Measurements from ENCODE around the gene GYG2. TPM values are rescaled to one million over a fixed set of nuclear protein-coding genes. Genes with fewer than 3 reads are reported as not detected.

The GYG2 gene
- total and polyA plus RNA-seq, 2 of the 13 experiments (the other 11 are each of a cell fraction or from before 2014, with no cell fraction given): 20.0 to 24.3 TPM

- Histone ChIP-seq H3K4me3 (replicated peaks in 1 of 3; ENCODE audit: insufficient read depth in 1 of 3, low read depth in 2 of 3, low read length in 3 of 3) (no peak overlapping the region), H4K20me1 (ENCODE audit: insufficient read depth, low read length) (no peaks in the 10 kb centered on the region), H3K9ac (ENCODE audit: insufficient read depth, low read depth, low read length) (no peak overlapping the region), H3K9me3 (ENCODE audit: low read length) (no peaks in the 10 kb centered on the region), H3K36me3 (replicated peaks in 1 of 2; ENCODE audit: control insufficient read depth in 1 of 2, insufficient read depth in 2 of 2, low read length in 2 of 2) (no peaks in the 10 kb centered on the region), H2AFZ (ENCODE audit: low read length) (no peak overlapping the region), H3K27ac (ENCODE audit: extremely low read length, insufficient read depth, low read length) (no peak overlapping the region), H3K27me3 (ENCODE audit: control insufficient read depth in 1 of 2, insufficient read depth in 2 of 2, low read length in 2 of 2) (no peaks in the 10 kb centered on the region), H3K79me2 (ENCODE audit: insufficient read depth, low read length) (no peaks in the 10 kb centered on the region), H3K4me2 (ENCODE audit: low read depth, low read length) (no peak overlapping the region), H3K4me1 (ENCODE audit: insufficient read depth, low read length) (no peaks in the 10 kb centered on the region; the same call in 1 of the 2 replicates)
- no peak for FAIRE-seq
- POLR2A ChIA-PET: no interaction called here
- intact Hi-C loops (cut with micrococcal nuclease; ENCODE audit: unreplicated experiment) (no loop called here), in situ Hi-C loops (cut with HindIII; ENCODE audit: extremely low pct_ligation_motif_present, low pct_unique_long_range_greater_than_20kb) (no loop called here)
- no peak for ATAC-seq
- 100% methylated on average over 2 of the region's 2 CpGs for WGBS (ENCODE audit: low lambda C conversion rate)
- DNase-seq (ENCODE audit: low spot score): no peak
- BruUV-seq (replicated peaks): no TSS peak
- TF ChIP-seq ZNF138 (CRISPR knock-in tag; IDR thresholded peaks at IDR 0.05; ENCODE audit: low read depth): no peak
- TF ChIP-seq THAP11 (CRISPR knock-in tag; IDR thresholded peaks at IDR 0.05): no peak
- TF ChIP-seq CTCF (CRISPR knock-in tag; IDR thresholded peaks at IDR 0.05): peak; percentile 45
- CTCF ChIA-PET (ENCODE audit: low intra/inter-chr PET ratio, low total read pairs): no interaction called here
Observed at GRCh38 chrX:2903366-2903765, 74.6 kb downstream of the GYG2 start.

- Histone ChIP-seq H3K36me3 (replicated peaks in 1 of 2; ENCODE audit: control insufficient read depth in 1 of 2, insufficient read depth in 2 of 2, low read length in 2 of 2) (no peaks in the 10 kb centered on the region), H2AFZ (ENCODE audit: low read length) (no peak overlapping the region), H4K20me1 (ENCODE audit: insufficient read depth, low read length) (no peaks in the 10 kb centered on the region), H3K27ac (ENCODE audit: extremely low read length, insufficient read depth, low read length) (no peak overlapping the region), H3K4me2 (ENCODE audit: low read depth, low read length) (no peak overlapping the region), H3K4me3 (replicated peaks in 1 of 3; ENCODE audit: insufficient read depth in 1 of 3, low read depth in 2 of 3, low read length in 3 of 3) (no peak overlapping the region), H3K79me2 (ENCODE audit: insufficient read depth, low read length) (no peaks in the 10 kb centered on the region), H3K9me3 (ENCODE audit: low read length) (no peaks in the 10 kb centered on the region), H3K4me1 (ENCODE audit: insufficient read depth, low read length) (no peaks in the 10 kb centered on the region), H3K9ac (ENCODE audit: insufficient read depth, low read depth, low read length) (no peak overlapping the region), H3K27me3 (ENCODE audit: control insufficient read depth in 1 of 2, insufficient read depth in 2 of 2, low read length in 2 of 2) (no peaks in the 10 kb centered on the region)
- WGBS (ENCODE audit: low lambda C conversion rate): 95% methylated on average over 13 of the region's 27 CpGs
- no TSS peak for BruUV-seq (replicated peaks)
- in situ Hi-C loops (cut with HindIII; ENCODE audit: extremely low pct_ligation_motif_present, low pct_unique_long_range_greater_than_20kb) (no loop called here), intact Hi-C loops (cut with micrococcal nuclease; ENCODE audit: unreplicated experiment) (no loop called here)
- ATAC-seq: no peak
- no peak for FAIRE-seq
- ChIA-PET CTCF (ENCODE audit: low intra/inter-chr PET ratio, low total read pairs) (no interaction called here), POLR2A (no interaction called here)
- TF ChIP-seq ZNF335 (CRISPR knock-in tag; IDR thresholded peaks at IDR 0.05) (no peak), ZNF740 (CRISPR knock-in tag; IDR thresholded peaks at IDR 0.05) (no peak), SMC3 (IDR thresholded peaks at IDR 0.05; ENCODE audit: low read length) (no peak), ZNF18 (CRISPR knock-in tag; IDR thresholded peaks at IDR 0.05; ENCODE audit: insufficient replicate concordance) (no peak), ZNF367 (CRISPR knock-in tag; IDR thresholded peaks at IDR 0.05; ENCODE audit: borderline replicate concordance) (no peak), DNMT1 (CRISPR knock-in tag; IDR thresholded peaks at IDR 0.05) (no peak), LBX2 (CRISPR knock-in tag; IDR thresholded peaks at IDR 0.05; ENCODE audit: borderline replicate concordance) (no peak), ATM (IDR thresholded peaks at IDR 0.05; ENCODE audit: borderline replicate concordance) (no peak)
- no peak for DNase-seq (ENCODE audit: low spot score)
Observed at GRCh38 chrX:2907295-2907694, 78.6 kb downstream of the GYG2 start.
